Measurements from ENCODE around the gene LDLRAD4. TPM values are rescaled to one million over a fixed set of nuclear protein-coding genes. Genes with fewer than 3 reads are reported as not detected.

Gene LDLRAD4
- total RNA-seq, 4 donors from 2014 or later = 20.4 to 40.4 (median 35.3) TPM

- DNase-seq (ENCODE audit: extremely low spot score) = no peak
- 91% methylated on average over 16 of the region's 16 CpGs for WGBS
Measured at GRCh38 chr18:13397504-13398163, 179.1 kb downstream of the LDLRAD4 start.

GRCh38 chr18:13398631-13399030, 180.1 kb downstream of the LDLRAD4 start:
- no peak for TF ChIP-seq EP300 (IDR thresholded peaks at IDR 0.05)
- no peaks in the 10 kb centered on the region for H3K9me3 ChIP-seq
- no peak for DNase-seq (ENCODE audit: extremely low spot score)
- H3K27ac ChIP-seq (replicated peaks in 1 of 4) = no peak overlapping the region
- peaks cover 0 to 11% (median 4%) of the 10 kb centered on the region in 4 donors for H3K4me1 ChIP-seq
- intact Hi-C loops (cut with DNase I) = no loop called here
- H3K36me3 ChIP-seq = peaks cover 0 to 6% (median 0%) of the 10 kb centered on the region in 4 donors
- no peak overlapping the region for H3K4me3 ChIP-seq
- WGBS = 87% methylated on average over 8 of the region's 11 CpGs
- no peaks in the 10 kb centered on the region for H3K27me3 ChIP-seq

More at GRCh38 chr18:13397504-13398163, 179.1 kb downstream of the LDLRAD4 start:
- intact Hi-C loops (cut with DNase I) = no loop called here
- H3K27me3 ChIP-seq = no peaks in the 10 kb centered on the region
- H3K27ac ChIP-seq (replicated peaks in 1 of 4) = no peak overlapping the region
- TF ChIP-seq POLR2A (IDR thresholded peaks at IDR 0.05; ENCODE audit: low read depth) (no peak), POLR2AphosphoS5 (IDR thresholded peaks at IDR 0.05) (no peak), CTCF (IDR thresholded peaks at IDR 0.05) (no peak), EP300 (IDR thresholded peaks at IDR 0.05) (no peak)
- peaks cover 0 to 11% (median 4%) of the 10 kb centered on the region in 4 donors for H3K4me1 ChIP-seq
- no peaks in the 10 kb centered on the region for H3K9me3 ChIP-seq
- H3K4me3 ChIP-seq = no peak overlapping the region
- peaks cover 0 to 6% (median 0%) of the 10 kb centered on the region in 4 donors for H3K36me3 ChIP-seq

- DNase-seq (ENCODE audit: extremely low spot score) = no peak
- 83% methylated on average over 8 of the region's 8 CpGs for WGBS
- Histone ChIP-seq H3K36me3 (peaks cover 0 to 6% (median 3%) of the 10 kb centered on the region in 4 donors), H3K4me1 (peaks cover 0 to 9% (median 4%) of the 10 kb centered on the region in 4 donors), H3K27ac (replicated peaks in 1 of 4) (no peak overlapping the region), H3K27me3 (no peaks in the 10 kb centered on the region), H3K4me3 (no peak overlapping the region), H3K9me3 (no peaks in the 10 kb centered on the region)
- intact Hi-C loops (cut with DNase I) = no loop called here
- TF ChIP-seq POLR2AphosphoS5 (IDR thresholded peaks at IDR 0.05) = no peak
- TF ChIP-seq POLR2A (IDR thresholded peaks at IDR 0.05; ENCODE audit: low read depth) = no peak
- no peak for TF ChIP-seq EP300 (IDR thresholded peaks at IDR 0.05)
- no peak for TF ChIP-seq CTCF (IDR thresholded peaks at IDR 0.05)
Measured at GRCh38 chr18:13399511-13399910, 181.0 kb downstream of the LDLRAD4 start.

GRCh38 chr18:13400636-13401315, 182.2 kb downstream of the LDLRAD4 start:
- WGBS = 96% methylated on average over 11 of the region's 11 CpGs
- Histone ChIP-seq H3K27ac (replicated peaks in 1 of 4) (no peak overlapping the region), H3K9me3 (no peaks in the 10 kb centered on the region), H3K4me3 (no peak overlapping the region), H3K36me3 (peaks cover 0 to 6% (median 3%) of the 10 kb centered on the region in 4 donors), H3K4me1 (peaks cover 0 to 4% (median 2%) of the 10 kb centered on the region in 4 donors), H3K27me3 (no peaks in the 10 kb centered on the region)
- intact Hi-C loops (cut with DNase I) = no loop called here
- no peak for DNase-seq (ENCODE audit: extremely low spot score)
- no peak for TF ChIP-seq CTCF (IDR thresholded peaks at IDR 0.05)
- no peak for TF ChIP-seq EP300 (IDR thresholded peaks at IDR 0.05)
- TF ChIP-seq POLR2A (IDR thresholded peaks at IDR 0.05; ENCODE audit: low read depth) = no peak
- TF ChIP-seq POLR2AphosphoS5 (IDR thresholded peaks at IDR 0.05) = no peak

GRCh38 chr18:13401404-13401803, 182.8 kb downstream of the LDLRAD4 start:
- Histone ChIP-seq H3K4me1 (peaks cover 0 to 4% (median 2%) of the 10 kb centered on the region in 4 donors), H3K27me3 (no peaks in the 10 kb centered on the region), H3K4me3 (no peak overlapping the region), H3K9me3 (no peaks in the 10 kb centered on the region), H3K27ac (replicated peaks in 1 of 4) (no peak overlapping the region), H3K36me3 (peaks cover 0 to 6% (median 4%) of the 10 kb centered on the region in 4 donors)
- intact Hi-C loops (cut with DNase I) = no loop called here
- no peak for DNase-seq (ENCODE audit: extremely low spot score)
- TF ChIP-seq POLR2AphosphoS5 (IDR thresholded peaks at IDR 0.05) (no peak), POLR2A (IDR thresholded peaks at IDR 0.05; ENCODE audit: low read depth) (no peak), EP300 (IDR thresholded peaks at IDR 0.05) (no peak), CTCF (IDR thresholded peaks at IDR 0.05) (no peak)
- WGBS = 77% methylated on average over 7 of the region's 8 CpGs
